K562 (cell line): ENCODE results near the gene RAP1A. TPM values are rescaled to one million over a fixed set of nuclear protein-coding genes. Genes with fewer than 3 reads are reported as not detected.
A peak's percentile ranks its signal among the peaks of the same experiment; 100 is the strongest.

Experiments used
- CHD1 ChIP-seq: fragments of 200-600 bp; sonication (generic); IDR thresholded peaks from one replicate; pipeline ENCODE4 v1.6.1; 2012; ENCODE audit warnings: mild to moderate bottlenecking, moderate library complexity, low read length, inconsistent platforms
- HMG20A ChIP-seq: fragments of 450-650 bp; formaldehyde crosslinking; conservative IDR thresholded peaks from 2 replicates; pipeline ENCODE4 v1.4.0; 2020; ENCODE audit warnings: mild to moderate bottlenecking, mixed read lengths
- MEF2D ChIP-seq: conservative IDR thresholded peaks from 2 replicates; pipeline ENCODE4 v1.6.1; 2016; ENCODE audit warnings: low read depth, missing genetic modification characterization, missing compliant biosample characterization
- MTA1 ChIP-seq: fragments of 450-650 bp; IDR thresholded peaks from 2 replicates; pipeline ENCODE4 v1.6.1; 2017; ENCODE audit warnings: borderline replicate concordance
- NCOA1 ChIP-seq: fragments of 450-650 bp; IDR thresholded peaks from 2 replicates; pipeline ENCODE4 v1.6.1; 2016; ENCODE audit warnings: low read depth
- NFYB ChIP-seq: IDR thresholded peaks from 2 replicates; pipeline ENCODE4 v1.6.1; 2011; ENCODE audit warnings: mild to moderate bottlenecking, moderate library complexity; ENCODE audit not compliant: insufficient read length; ENCODE audit errors: extremely low read depth
- PHTF2 ChIP-seq: fragments of 250-450 bp; sonication (Bioruptor Pico); IDR thresholded peaks from 2 replicates; pipeline ENCODE4 v1.5.0; 2021; ENCODE audit warnings: mild to moderate bottlenecking
- RHOXF2B ChIP-seq: fragments of 250-450 bp; sonication (Bioruptor Pico); conservative IDR thresholded peaks from 2 replicates; pipeline ENCODE4 v1.5.1; 2021
- TCF3 ChIP-seq: sonication (generic); formaldehyde crosslinking; IDR thresholded peaks from 2 replicates; pipeline ENCODE4 v1.4.0; 2020; ENCODE audit warnings: mild to moderate bottlenecking, missing genetic modification reagents
- ZBTB9 ChIP-seq: fragments of 450-650 bp; formaldehyde crosslinking; IDR thresholded peaks from 2 replicates; pipeline ENCODE4 v1.4.0; 2020; ENCODE audit warnings: mild to moderate bottlenecking, moderate library complexity
- ZNF407 ChIP-seq: fragments of 450-650 bp; IDR thresholded peaks from 2 replicates; pipeline ENCODE4 v1.6.1; 2016; ENCODE audit warnings: low read depth
- polyA plus RNA-seq, 8 experiments: library from polyadenylated mRNA; depleted of rRNA in 4 of 8; stranded (reverse) in 5 of 8; unstranded in 3 of 8; fragments of >200 nt; fragmentation: Nextera tagmentation in 2 of 8; fragmentation: Illumina TruSeq in 1 of 8; extraction: Ambion mirVana in 2 of 8; extraction: Trizol in 1 of 8; gene quantifications; 2 replicates each; pipeline versions ENCODE4 v1.2.1 to v1.2.3, GENCODE V29; 2011 to 2014; ENCODE audit warnings: inconsistent platforms in 1 of 8, missing spikeins in 1 of 8
- total RNA-seq, 7 experiments: library from RNA; depleted of rRNA in 6 of 7; stranded (reverse); fragments of >200 nt in 6 of 7; fragmentation: Illumina TruSeq in 2 of 7; extraction: Trizol in 2 of 7; gene quantifications; 2 replicates each; pipeline versions ENCODE4 v1.2.1 to v1.2.3, GENCODE V29; 2011 to 2021; ENCODE audit warnings: low replicate concordance in 1 of 7
- TF ChIP-seq, protein P1 (sequence below): fragments of 250-450 bp; sonication (Bioruptor Pico); IDR thresholded peaks from 2 replicates; pipeline ENCODE4 v1.5.0; 2021; ENCODE audit warnings: mild to moderate bottlenecking, borderline replicate concordance
- TF ChIP-seq, protein P2 (sequence below), 3 experiments: IDR thresholded peaks in 2 of 3; conservative IDR thresholded peaks in 1 of 3; 2 replicates each; pipeline ENCODE4 v1.5.1; 2011 to 2012; ENCODE audit warnings: low read length in 3 of 3, mild to moderate bottlenecking in 3 of 3, control low read depth in 2 of 3, improper control_type of control experiment in 1 of 3, inconsistent platforms in 1 of 3, low read depth in 1 of 3, mixed read lengths in 1 of 3, moderate library complexity in 1 of 3; ENCODE audit not compliant: insufficient read depth in 2 of 3

Gene RAP1A
- total and polyA plus RNA-seq, 9 of the 15 experiments (the other 6 are each of a cell fraction or from before 2014, with no cell fraction given): 13.4 to 86.2 (median 32.5) TPM

DNA sequence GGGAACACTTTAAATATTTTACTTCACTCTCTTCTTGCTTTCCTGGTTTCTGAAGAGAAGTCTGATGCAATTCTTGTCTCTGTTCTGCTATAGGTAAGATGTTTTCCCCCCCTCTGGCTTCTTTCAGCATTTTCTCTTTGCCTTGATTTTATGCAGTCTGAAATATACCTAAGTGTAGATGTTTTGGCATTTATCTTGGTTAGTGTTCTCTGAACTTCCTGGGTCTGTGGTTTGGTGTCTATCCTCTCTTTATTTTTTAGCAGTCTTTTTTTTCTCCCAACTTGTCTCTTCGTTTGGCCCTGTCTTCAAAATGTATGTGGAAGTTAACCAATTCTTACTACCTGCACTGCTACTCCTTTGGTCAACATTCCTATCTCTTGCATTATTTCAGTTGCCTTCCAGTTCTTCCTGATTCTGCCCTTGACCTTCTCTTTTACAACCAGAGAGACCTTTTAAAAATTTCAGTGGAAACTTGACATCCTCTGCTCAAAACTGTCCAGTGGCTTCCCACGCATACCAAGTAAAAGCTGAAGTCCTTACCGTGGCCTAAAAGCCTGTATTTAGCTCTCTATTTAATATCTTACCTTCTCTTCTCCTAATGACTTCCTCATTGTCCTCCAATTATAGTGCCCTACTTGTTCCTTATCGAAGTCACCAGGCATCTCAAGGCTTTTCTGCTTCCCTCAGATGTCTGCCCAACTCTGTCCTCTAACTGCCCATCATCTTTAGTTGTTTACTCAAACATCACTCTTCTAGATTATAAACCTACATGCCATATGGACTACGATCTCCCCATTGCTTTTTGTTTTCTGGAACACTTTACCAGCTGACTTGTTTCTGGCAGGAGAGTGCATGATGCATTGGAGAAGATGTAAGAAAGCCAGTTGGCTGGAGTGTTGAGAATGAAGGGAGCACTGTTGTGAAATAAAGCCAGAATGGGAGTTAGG lies 40.9 kb downstream of the RAP1A start (continued):
- TF ChIP-seq ZBTB9 (CRISPR knock-in tag) (no peak), MTA1 (no peak), NFYB (no peak), TCF3 (peak; percentile 97), RHOXF2B (no peak), NCOA1 (peak; percentile 67; the same call in 1 of the 2 replicates), HMG20A (CRISPR knock-in tag) (no peak), PHTF2 (CRISPR knock-in tag) (no peak), ZNF407 (peak; percentile 42; the same call in 1 of the 2 replicates), MEF2D (peak; percentile 88), CHD1 (no peak)
- TF ChIP-seq, protein P1, sequence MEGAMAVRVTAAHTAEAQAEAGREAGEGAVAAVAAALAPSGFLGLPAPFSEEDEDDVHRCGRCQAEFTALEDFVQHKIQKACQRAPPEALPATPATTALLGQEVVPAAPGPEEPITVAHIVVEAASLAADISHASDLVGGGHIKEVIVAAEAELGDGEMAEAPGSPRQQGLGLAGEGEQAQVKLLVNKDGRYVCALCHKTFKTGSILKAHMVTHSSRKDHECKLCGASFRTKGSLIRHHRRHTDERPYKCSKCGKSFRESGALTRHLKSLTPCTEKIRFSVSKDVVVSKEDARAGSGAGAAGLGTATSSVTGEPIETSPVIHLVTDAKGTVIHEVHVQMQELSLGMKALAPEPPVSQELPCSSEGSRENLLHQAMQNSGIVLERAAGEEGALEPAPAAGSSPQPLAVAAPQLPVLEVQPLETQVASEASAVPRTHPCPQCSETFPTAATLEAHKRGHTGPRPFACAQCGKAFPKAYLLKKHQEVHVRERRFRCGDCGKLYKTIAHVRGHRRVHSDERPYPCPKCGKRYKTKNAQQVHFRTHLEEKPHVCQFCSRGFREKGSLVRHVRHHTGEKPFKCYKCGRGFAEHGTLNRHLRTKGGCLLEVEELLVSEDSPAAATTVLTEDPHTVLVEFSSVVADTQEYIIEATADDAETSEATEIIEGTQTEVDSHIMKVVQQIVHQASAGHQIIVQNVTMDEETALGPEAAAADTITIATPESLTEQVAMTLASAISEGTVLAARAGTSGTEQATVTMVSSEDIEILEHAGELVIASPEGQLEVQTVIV: no peak
- TF ChIP-seq, protein P2, sequence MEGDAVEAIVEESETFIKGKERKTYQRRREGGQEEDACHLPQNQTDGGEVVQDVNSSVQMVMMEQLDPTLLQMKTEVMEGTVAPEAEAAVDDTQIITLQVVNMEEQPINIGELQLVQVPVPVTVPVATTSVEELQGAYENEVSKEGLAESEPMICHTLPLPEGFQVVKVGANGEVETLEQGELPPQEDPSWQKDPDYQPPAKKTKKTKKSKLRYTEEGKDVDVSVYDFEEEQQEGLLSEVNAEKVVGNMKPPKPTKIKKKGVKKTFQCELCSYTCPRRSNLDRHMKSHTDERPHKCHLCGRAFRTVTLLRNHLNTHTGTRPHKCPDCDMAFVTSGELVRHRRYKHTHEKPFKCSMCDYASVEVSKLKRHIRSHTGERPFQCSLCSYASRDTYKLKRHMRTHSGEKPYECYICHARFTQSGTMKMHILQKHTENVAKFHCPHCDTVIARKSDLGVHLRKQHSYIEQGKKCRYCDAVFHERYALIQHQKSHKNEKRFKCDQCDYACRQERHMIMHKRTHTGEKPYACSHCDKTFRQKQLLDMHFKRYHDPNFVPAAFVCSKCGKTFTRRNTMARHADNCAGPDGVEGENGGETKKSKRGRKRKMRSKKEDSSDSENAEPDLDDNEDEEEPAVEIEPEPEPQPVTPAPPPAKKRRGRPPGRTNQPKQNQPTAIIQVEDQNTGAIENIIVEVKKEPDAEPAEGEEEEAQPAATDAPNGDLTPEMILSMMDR (IDR thresholded peaks at IDR 0.05 in 2 of 3, conservative IDR thresholded peaks at IDR 0.05 in 1 of 3; ENCODE audit: insufficient read depth in 2 of 3, low read depth in 1 of 3, low read length in 3 of 3): no peak
